AG04449 (cell line): ENCODE measurements around the gene BEAN1.

Experiments used
- CTCF ChIA-PET: fragments of 350-600 bp; formaldehyde crosslinking; extraction: SDS; loops from one replicate; lab custom pipeline; 2021; ENCODE audit warnings: antibody characterized with exemption; lab: Yijun Ruan, JAX
- POLR2A ChIA-PET: fragments of 400-600, 350-600 bp; formaldehyde crosslinking; extraction: SDS; loops from one replicate; lab custom pipeline; 2020; ENCODE audit warnings: antibody characterized with exemption, inconsistent platforms; lab: Yijun Ruan, JAX
- DNase-seq: peaks from one replicate; pipeline ENCODE4 v3.0.0-alpha.2; 2010; ENCODE audit warnings: low read depth, low spot score
- H3K4me3 ChIP-seq: 2 replicates; pipeline ENCODE4 v1.5.1; 2011; ENCODE audit warnings: low read depth, mild to moderate bottlenecking, control low read depth, low read length
- TF ChIP-seq, protein P1 (sequence below): IDR thresholded peaks from one replicate; pipeline ENCODE4 v1.5.1; 2011; ENCODE audit warnings: mild to moderate bottlenecking, moderate library complexity, low read length, control low read depth, inconsistent platforms; ENCODE audit not compliant: insufficient read depth; ENCODE audit errors: missing control alignments

BEAN1 gene

DNA sequence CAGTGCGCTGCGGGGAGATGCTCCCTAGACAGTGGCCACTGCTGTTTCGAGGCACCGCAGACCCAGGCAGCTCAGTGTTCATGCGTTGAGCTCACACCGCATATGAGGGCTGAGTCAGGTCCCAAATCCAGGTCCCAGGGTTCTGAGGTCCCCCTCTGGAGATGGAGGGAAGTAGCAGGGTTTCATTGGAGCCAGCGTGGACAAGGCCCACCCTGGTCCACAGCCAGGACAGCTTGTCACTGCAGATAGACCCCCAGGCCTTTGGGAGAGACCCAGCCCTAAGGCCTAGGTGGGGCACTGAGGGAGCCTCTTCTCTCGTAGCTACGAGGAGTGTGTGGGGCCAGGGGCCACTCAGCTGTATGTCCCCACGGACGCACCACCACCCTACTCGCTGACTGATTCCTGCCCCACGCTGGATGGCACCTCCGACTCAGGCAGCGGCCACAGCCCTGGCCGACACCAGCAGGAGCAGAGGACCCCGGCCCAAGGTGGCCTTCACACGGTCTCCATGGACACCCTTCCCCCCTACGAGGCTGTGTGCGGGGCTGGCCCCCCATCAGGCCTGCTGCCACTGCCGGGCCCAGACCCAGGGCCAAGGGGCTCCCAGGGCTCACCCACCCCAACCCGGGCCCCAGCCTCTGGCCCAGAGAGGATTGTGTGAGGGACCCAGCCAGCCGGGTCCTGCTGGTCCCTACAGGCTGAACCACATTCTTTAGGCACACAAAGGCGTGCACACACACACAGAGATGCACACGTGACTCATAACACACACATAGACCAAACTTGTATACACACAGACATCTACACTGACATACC lies 53.4 kb downstream of the BEAN1 start:
- no peak for DNase-seq
- no peak overlapping the region for H3K4me3 ChIP-seq
- CTCF ChIA-PET, result interaction anchor here (0.8 to 15.2 kb wide), 11 partner anchors 8 to 388 kb away, joined by 3 to 273 read pairs (median 6); no protein-coding TSS in a partner anchor
- TF ChIP-seq, protein P1, sequence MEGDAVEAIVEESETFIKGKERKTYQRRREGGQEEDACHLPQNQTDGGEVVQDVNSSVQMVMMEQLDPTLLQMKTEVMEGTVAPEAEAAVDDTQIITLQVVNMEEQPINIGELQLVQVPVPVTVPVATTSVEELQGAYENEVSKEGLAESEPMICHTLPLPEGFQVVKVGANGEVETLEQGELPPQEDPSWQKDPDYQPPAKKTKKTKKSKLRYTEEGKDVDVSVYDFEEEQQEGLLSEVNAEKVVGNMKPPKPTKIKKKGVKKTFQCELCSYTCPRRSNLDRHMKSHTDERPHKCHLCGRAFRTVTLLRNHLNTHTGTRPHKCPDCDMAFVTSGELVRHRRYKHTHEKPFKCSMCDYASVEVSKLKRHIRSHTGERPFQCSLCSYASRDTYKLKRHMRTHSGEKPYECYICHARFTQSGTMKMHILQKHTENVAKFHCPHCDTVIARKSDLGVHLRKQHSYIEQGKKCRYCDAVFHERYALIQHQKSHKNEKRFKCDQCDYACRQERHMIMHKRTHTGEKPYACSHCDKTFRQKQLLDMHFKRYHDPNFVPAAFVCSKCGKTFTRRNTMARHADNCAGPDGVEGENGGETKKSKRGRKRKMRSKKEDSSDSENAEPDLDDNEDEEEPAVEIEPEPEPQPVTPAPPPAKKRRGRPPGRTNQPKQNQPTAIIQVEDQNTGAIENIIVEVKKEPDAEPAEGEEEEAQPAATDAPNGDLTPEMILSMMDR, result no peak
- POLR2A ChIA-PET, result no interaction called here

DNA sequence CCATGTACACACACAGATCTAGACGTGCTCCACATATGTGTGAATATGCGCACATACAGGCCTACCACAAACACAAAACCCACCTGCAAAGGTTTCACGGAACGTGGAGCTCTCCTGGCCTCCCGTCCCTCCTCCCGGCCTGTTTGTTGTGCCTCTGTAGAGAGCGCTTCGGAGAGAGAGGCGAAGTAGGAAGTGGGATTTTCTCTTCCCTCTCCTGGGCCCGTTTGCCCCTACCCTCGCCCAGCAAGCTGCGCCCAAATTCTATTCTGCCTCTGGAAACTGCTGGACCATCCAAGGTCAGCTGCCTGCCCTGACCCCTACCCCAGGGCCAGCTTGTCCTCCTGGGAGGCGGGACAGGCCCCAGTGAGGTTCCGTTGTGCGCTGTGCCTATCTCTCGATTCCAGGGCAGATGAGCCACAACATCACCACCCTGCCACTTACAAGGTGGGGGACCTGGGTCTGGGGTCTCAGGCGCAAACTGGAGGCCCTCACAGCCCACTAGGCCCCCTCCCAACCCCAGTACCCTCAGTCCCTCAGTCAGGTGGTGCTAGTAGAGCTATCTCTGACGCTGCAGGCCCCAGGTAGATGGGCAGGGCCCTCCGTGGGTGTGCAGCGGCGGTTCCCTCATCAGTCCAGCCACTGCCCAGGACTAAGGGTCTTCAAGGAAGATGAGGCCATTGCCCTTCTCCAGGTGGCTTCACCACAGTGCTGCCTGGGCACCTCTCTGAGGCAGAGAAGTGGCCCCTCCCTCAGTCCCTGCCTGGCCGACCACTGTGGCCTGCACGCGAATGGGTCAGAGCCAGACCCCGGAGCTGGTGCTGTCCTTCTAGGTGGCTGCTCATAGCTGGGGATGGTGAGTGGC lies 54.2 kb downstream of the BEAN1 start:
- TF ChIP-seq, protein P1, result no peak
- DNase-seq, result no peak
- CTCF ChIA-PET, result interaction anchor here (1.0 to 15.2 kb wide), 9 partner anchors 9 to 127 kb away, joined by 3 to 273 read pairs (median 8); no protein-coding TSS in a partner anchor
- POLR2A ChIA-PET, result no interaction called here
- H3K4me3 ChIP-seq, result no peak overlapping the region

DNA sequence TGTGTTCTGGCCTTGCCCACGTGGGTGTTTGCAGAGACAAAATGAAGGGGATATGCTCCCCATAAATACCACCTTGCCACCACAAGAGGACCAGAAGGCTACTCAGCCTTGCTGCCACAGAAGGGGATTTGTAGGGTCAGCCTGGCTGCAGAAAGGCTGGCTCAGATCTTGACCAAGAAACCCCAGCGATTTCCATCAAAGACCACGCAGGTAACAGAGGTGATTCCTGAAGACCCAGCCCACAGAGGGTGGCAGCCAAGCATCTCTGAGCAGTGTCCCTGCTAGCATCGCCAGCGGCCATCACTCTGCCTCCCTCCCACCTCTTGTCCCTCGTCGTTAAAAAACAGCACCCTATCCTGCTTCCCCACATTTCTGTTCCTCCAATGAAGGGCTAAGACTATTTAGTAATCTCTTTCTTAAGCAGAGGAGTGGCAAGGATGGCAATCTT lies 54.9 kb downstream of the BEAN1 start:
- H3K4me3 ChIP-seq, result no peak overlapping the region
- TF ChIP-seq, protein P1, result no peak
- ChIA-PET POLR2A (no interaction called here), CTCF (interaction anchor here (1.3 to 15.2 kb wide), 9 partner anchors 9 to 127 kb away, joined by 3 to 273 read pairs (median 9); no protein-coding TSS in a partner anchor)
- no peak for DNase-seq

DNA sequence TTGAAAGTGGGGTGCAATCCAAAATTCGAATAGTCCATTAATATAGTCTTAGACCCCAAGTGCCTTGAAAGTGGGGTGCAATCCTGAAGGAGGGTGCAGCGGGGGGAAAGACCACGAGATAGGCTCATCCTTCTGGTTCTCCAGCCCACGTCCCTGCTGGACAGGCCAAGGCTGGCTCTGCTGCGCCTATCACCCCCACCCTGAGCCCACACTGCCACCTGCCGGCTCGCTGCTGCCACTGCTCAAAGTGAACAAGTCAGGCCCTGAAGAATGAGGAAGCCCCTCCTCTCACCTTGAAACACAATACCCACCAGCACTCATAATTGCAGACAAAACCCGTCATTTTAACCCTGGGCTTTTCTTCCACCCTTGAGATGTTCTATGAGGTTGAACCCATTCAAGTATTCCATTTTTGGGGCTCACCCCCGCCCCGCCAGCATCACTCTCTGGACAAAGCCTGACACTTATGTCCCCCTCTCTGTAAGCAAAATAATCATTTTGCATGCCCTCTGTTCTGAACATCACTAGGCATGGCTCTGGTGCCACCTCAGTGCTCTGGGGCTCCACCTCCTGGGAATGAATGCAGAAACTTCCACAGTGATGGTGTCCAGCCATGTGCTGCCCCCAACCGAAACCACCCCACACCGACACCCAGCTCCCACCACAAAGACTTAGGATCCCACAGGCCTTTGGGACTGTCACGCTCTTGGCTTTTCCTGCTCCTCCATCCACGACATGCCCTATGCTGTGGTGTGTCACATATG lies 56.8 kb downstream of the BEAN1 start:
- CTCF ChIA-PET, result interaction anchor here (0.6 to 15.2 kb wide), 14 partner anchors 11 to 128 kb away, joined by 3 to 273 read pairs (median 6); no protein-coding TSS in a partner anchor
- DNase-seq, result no peak
- TF ChIP-seq, protein P1, result peak; percentile 99
- POLR2A ChIA-PET, result no interaction called here
- no peak overlapping the region for H3K4me3 ChIP-seq

DNA sequence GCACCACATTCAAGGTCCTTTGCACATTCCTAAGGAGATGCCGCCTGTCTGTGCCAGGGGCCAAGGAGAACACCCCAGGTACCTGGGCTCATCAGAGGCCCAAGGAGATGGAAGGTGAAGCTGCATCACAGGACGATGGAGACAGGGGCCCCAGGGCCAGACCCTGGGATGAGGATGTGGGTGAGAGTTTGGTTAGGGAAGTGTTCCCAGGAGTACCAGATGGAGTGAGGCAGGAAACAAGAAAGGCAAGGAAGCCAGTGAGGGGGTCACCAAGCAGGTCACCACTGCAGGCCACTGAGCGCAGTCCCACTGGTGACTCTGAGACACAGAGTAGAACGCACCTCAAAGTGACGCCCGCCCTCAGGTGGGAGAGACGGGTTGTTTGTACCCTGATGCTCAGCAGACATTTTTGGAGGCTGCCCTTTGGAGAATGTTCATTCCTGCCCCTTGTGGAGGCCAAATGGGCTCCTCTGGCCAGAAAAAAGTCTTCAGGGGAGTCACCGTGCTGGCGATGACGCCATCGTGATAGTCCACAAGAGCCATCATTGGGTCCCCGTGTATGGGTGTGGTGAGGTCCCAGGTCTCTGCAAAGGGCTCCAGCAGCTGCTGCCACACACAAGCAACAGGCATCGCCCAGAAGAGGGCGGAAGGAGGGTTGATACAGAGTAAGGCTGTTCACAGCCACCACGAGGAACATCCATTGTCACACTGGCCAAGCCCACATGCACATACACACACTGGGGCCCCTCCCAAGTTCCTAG lies 57.5 kb downstream of the BEAN1 start:
- CTCF ChIA-PET, result interaction anchor here (0.7 to 15.2 kb wide), 11 partner anchors 9 to 129 kb away, joined by 3 to 273 read pairs (median 6); no protein-coding TSS in a partner anchor
- TF ChIP-seq, protein P1, result no peak
- no peak for DNase-seq
- POLR2A ChIA-PET, result no interaction called here
- no peak overlapping the region for H3K4me3 ChIP-seq
